Neural progenitor cell (in vitro differentiated cells): ENCODE data around the gene TMEM143.

Experiments
- CTCF ChIP-seq: fragments of 200-600 bp; sonication (generic); IDR thresholded peaks from 2 replicates; pipeline ENCODE4 v1.5.1; 2017; ENCODE audit warnings: antibody characterized with exemption, mild to moderate bottlenecking
- EZH2 ChIP-seq: fragments of 200-600 bp; sonication (generic); IDR thresholded peaks from 2 replicates; pipeline ENCODE4 v1.6.1; 2017; ENCODE audit warnings: antibody characterized with exemption, mild to moderate bottlenecking, moderate library complexity
- EZH2phosphoT487 ChIP-seq: fragments of 200-600 bp; sonication (generic); IDR thresholded peaks from 2 replicates; pipeline ENCODE4 v1.6.1; 2017; ENCODE audit warnings: antibody characterized with exemption

- no peak for TF ChIP-seq CTCF
- no peak for TF ChIP-seq EZH2
- TF ChIP-seq EZH2phosphoT487, result no peak
Measured at GRCh38 chr19:48405850-48406249, 42.1 kb upstream of the TMEM143 start.
